Cerebellar nuclear complex (tissue), 1 donor: ENCODE measurements around the gene SLC35D3.
"Not testable (repeated sequence)": the region's sequence is repeated elsewhere in the genome, so short reads cannot be mapped to it uniquely, and the experiment has no call there.

Source experiments
- DNase-seq, 2 experiments: peaks; one replicate each; lab custom pipeline; 2025; lab: John Stamatoyannopoulos, UW

Gene SLC35D3

DNA sequence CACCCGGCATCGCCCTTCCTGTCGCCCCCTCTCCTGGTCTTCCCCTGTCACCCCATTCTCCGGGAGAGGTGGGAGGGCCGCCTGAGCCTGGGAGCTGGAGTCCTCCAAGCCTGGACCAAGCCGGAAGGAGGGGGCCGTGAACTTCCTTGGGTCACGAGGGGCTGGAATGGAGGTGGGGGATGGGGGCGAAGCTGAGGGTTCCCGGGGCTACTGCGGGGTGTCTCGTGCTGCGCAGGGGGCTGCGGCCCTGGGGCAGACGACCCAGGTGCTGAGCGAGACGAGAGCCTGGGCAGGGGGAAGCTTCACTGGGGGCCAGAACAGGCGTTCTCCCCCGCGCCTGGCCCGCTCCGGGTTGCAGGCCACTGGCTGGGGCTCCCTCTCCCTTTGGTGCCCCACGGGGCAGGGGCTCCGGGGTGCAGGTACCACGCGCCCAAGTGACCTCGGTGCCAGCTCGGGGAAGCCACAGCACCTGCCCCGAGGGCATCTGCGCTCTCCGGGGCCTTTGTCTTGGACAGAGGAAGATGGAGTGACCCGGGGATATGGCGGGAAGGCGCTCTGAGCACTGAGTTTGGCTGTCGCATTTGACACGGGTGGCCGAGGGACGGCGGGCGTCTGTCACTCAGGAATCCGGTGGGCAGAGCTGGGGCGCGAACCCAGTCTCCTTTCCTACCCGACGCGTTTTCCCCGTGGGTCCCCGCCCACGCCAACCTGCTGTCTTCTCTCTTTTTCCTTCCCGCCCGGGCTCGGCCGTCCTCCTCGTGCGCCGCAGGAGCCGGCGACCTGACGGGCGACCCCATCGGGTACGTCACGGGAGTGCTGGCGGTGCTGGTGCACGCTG, 1.2 kb downstream of the SLC35D3 start:
- DNase-seq, result no peak

GRCh38 chr6:136923954-136924673, 2.0 kb downstream of the SLC35D3 start:
- no peak for DNase-seq

DNA sequence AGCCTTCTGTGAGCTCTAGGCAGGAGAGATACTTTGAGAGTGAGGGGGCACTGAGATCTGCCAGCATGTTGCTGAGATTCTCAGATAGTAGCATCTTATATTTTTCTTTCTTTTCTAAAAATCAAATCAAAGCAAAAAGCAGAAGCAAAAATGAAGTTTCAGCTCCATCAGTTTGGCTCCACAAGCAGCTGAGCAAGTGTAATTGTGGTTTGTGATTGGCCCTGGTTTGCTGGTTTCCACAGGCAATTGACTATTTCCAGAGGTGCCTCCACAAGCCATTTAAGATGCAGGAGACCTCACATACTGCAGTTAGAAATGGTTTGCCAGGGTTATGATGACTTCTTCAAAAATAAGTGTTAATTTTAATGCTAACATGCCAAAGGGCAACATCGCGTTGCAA, 4.3 kb downstream of the SLC35D3 start:
- DNase-seq, result no peak

DNA sequence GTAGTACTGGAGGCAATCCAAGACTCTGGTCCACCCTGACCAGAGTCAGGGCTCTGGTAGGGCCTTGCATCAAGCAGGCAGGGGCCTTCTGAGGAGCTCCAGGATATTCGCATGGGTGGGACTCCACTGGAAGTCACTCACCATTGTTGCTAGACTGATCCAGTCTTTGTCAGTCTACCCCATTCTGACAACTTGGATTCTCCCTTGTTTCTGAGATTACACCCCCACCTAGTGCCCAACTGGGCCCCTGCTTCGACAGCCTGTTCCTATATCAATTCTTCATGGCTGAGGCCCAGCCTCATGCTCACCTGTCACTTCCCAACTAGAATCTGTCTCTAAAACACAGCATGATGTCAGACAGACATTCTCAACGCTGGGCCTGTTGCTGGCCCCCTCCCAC, 5.2 kb downstream of the SLC35D3 start:
- no peak for DNase-seq

DNA sequence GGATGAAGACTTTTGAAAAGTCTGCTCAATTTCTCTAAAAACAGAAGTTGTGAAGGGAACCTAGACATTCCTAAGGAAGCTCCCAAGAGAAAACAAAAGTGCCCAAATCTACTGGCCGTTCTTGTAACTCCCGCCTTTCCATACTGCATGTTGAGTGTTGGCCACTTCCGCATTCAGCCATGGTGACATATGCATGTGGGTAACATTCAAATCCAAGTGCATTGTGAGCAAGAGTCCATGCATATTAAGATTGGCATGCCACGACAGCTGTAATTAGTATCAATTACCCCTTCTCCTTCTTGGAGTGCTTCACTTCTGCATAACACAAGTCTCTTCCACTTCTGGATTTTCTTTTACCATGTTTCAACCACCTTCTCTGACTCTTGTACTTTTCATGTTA, 8.4 kb downstream of the SLC35D3 start:
- no peak for DNase-seq

- DNase-seq, result no peak
These were observed 10.5 kb downstream of the SLC35D3 start for GRCh38 chr6:136932599-136932998.

DNA sequence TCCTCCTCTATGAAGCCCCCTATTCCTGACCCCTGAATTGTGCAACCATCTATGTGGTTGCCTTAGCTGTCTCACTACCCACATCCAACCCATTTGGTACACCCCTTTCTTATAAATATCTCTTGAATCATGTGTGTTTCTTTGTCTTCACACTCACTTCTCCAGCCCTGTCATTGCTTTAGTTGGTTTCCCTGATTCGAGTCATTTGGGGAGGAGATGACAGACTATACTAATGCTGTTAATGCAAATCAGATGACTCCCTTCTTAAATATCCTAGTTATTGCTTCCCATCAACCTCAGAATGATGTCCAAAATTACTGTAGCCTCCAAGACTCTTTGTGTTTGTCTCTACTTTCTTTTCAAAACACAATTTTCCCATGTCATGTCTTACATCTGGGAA, 23.0 kb downstream of the SLC35D3 start:
- no peak for DNase-seq

DNA sequence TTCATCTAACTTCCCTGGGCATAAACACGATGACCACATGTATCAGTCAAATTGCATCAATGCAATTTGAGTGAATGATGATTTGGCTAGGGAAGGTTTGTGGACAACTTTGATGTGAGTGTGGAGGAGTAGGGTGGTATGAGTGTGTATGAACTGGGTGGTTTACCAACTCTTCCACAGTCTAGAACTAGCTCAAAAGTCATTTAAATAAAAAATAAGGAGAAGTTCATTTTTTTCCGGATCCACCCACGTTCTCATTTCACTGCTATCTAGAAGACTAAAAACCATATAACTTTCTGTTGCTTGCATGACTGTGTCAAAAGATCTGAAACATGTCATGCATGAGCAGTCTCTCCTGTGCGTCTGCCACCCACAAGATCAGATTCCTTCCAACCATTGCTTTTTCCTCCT, 23.6 kb downstream of the SLC35D3 start:
- DNase-seq, result no peak

GRCh38 chr6:136947037-136947436, 24.9 kb downstream of the SLC35D3 start:
- DNase-seq, result no peak

GRCh38 chr6:136949957-136950356, 27.9 kb downstream of the SLC35D3 start:
- not testable (repeated sequence) for DNase-seq

DNA sequence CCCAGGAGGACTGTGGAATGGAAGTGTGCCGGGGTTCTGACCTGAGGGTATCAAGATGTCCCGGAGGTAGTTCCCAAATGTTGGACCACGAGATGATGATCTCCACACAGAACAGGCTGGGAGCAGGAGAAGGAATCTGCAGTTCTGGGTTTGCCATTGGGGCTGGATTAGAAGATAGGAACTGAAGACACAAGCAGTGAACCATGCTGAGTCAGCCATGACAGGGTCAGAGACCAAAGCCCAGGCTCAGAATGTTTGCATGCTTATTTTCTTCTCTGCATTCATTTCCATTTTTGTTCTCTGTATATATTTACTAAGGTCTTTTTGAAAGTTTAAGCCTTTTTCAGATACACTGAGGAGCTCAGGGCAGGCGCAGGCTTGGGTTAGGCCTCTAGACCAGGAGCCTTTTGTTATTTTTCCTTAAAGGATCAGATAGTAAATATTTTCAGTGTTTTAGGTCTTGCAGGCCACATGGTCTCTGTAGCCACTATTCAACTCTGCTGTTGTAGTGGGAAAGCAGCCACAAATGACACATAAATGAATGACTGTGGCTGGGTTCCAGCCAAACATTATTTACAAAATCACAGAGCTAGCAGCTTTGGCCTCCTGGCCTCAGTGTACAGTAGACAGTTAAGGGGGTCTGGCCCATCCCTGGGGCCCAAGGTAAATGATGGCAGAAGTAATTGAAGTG, 28.5 kb downstream of the SLC35D3 start:
- DNase-seq, result no peak

DNA sequence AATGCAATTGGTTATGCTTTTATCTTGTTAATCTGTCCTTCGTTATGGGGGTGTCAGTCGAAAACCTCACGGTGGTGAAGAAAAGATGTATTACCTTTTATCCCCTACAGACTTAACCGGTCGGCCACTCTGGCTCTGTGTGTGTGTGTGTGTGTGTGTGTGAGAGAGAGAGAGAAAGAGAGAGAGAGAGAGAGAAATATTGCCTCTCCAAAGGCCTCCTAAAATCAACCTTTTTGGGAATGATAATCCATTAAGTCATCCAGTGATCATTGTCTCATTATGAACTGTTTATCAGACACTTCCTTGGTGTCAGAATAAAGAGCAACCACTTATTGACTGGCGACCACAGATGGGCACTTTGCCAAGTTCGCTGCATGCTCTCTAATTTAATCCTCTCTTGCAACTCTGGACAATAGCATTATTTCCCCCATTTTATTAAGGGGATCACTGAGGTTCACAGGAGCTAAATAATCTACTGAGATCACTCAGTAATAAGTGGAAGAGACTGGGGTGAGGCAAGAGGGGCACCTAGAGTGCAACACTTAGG, 30.7 kb downstream of the SLC35D3 start:
- DNase-seq, result no peak

DNA sequence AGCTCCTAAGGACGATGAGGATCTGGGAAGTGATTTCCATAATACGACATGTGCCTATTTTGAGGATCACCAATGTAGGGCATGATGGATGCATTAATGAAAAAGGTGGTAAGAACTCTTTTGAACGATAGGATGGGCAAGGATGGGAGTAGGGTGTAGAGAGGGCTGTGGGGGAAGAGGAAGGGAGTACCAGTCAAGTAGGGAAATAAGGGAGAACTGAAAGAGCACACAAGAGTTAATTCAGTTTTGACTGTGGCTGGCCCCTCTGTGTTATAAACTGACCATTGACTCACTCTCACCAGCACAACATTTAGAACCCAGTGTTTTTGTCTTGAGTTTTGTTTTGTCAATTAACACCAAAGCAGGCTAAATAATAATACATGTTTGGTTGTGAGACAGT, 33.0 kb downstream of the SLC35D3 start:
- DNase-seq, result no peak

GRCh38 chr6:136956590-136957544, 34.8 kb downstream of the SLC35D3 start:
- DNase-seq, result no peak

DNA sequence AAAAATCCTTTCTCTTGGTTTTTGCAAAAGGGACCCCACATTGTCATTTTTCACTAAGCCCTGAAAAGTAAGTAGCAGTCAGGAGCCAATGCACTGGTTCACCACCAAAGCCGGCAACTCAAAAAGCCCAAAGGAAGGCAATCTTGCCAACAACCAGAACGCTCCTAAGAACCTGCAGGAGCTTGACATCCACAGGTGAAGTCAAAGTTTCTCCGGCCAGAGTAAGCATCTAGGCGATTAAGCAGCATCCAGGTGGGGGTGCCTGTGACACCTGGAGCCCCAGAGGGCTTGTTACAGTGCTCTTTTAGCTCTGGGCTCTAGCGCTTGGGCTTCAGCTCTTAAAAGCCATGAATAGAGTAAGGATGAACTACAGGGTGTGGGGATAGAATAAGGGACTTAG, 36.1 kb downstream of the SLC35D3 start:
- DNase-seq, result no peak

DNA sequence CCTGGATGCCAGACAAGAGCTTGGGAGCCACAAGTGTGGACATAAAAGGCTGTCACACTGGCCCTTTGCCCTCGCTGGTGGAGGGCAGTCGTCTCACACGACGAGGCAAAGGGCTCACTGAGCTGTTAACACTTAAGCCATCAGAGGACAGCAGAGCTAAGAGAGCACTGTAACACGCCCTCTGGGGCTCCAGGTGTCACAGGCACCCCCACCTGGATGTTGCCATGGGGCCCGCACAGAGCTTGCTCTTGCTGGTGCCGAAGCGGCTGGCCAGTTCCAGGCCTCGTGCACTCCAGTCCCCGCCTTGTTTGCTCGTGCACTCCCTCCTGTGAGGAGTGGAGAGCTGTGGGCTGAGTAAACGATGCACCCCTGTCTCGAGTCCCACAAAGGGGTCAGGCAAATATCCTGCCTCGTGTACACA, 37.4 kb downstream of the SLC35D3 start:
- DNase-seq, result no peak

GRCh38 chr6:136959935-136960334, 37.8 kb downstream of the SLC35D3 start:
- DNase-seq, result not testable (repeated sequence)

GRCh38 chr6:136960781-136961180, 38.7 kb downstream of the SLC35D3 start:
- DNase-seq, result no peak

- DNase-seq, result no peak
These were observed 39.7 kb downstream of the SLC35D3 start for GRCh38 chr6:136961848-136962247.

DNA sequence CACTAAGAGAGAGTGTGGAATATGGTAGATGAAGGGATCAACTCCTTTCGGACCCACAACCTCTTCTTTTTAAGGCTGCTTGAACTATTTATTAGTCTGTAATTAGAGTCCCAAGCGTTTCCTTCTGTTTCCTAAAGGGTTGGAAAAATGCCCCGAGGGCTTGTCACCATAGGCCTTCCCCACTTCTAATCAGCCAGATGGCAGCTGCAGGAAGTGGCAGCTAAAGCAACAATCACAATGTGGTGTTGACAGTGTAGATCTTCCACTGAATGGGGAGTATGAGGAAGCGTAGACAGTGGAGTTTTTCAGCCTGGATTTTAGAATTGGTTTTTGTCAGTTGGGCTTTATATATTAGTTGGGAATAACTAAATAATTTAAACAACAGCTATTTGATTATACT, 40.6 kb downstream of the SLC35D3 start:
- peak in 1 of 2 experiments; percentile 9 for DNase-seq

GRCh38 chr6:136963259-136963658, 41.2 kb downstream of the SLC35D3 start:
- no peak for DNase-seq
